Ascending aorta (tissue), 2 donors: Measurements from ENCODE around the gene GPX3. TPM values are rescaled to one million over a fixed set of nuclear protein-coding genes. Genes with fewer than 3 reads are reported as not detected.

Experiments used
- DNase-seq, 2 donors: peaks; one replicate each; pipeline ENCODE4 v3.0.0-alpha.2; 2019; ENCODE audit warnings: low spot score in 2 of 2
- H3K27ac ChIP-seq, 2 donors: fragments of 200-600 bp; sonication (generic); one replicate each; pipeline ENCODE4 v1.5.1; 2016 to 2017; ENCODE audit warnings: mild to moderate bottlenecking in 1 of 2
- H3K27me3 ChIP-seq: fragments of 200-600 bp; sonication (generic); one replicate; pipeline ENCODE4 v1.5.1; 2017
- H3K36me3 ChIP-seq, 2 donors: fragments of 200-600 bp; sonication (generic); one replicate each; pipeline ENCODE4 v1.5.1; 2016
- H3K4me1 ChIP-seq, 2 donors: fragments of 200-600 bp; sonication (generic); one replicate each; pipeline ENCODE4 v1.5.1; 2016 to 2017; ENCODE audit warnings: mild to moderate bottlenecking in 1 of 2
- H3K4me3 ChIP-seq, 2 donors: fragments of 200-600 bp; sonication (generic); one replicate each; pipeline ENCODE4 v1.5.1; 2016 to 2017; ENCODE audit warnings: mild to moderate bottlenecking in 1 of 2
- H3K9me3 ChIP-seq, 2 donors: fragments of 200-600 bp; sonication (generic); one replicate each; pipeline ENCODE4 v1.5.1; 2016
- intact Hi-C: fragments of 100-400 bp; cut with DNase I; formaldehyde crosslinking; loops from one replicate; pipeline ENCODE4 v1.15.1; 2023
- total RNA-seq: library from RNA; depleted of rRNA; stranded (reverse); fragments of >200 nt; gene quantifications from one replicate; pipeline ENCODE4 v1.1.0, GENCODE V29; 2016
- TF ChIP-seq, protein P1 (sequence below), 3 experiments: fragments of 200-600 bp in 2 of 3; fragments of 450-650 bp in 1 of 3; sonication (generic) in 2 of 3; IDR thresholded peaks; one replicate each; pipeline ENCODE4 v1.5.1; 2016 to 2019; ENCODE audit warnings: antibody characterized with exemption in 3 of 3, mild to moderate bottlenecking in 1 of 3, moderate library complexity in 1 of 3

GPX3 gene
- total RNA-seq, 1 donor from 2014 or later = 2,056 TPM

- no peaks in the 10 kb centered on the region for H3K9me3 ChIP-seq
- no peak overlapping the region for H3K27ac ChIP-seq
- intact Hi-C loops = no loop called here
- TF ChIP-seq, protein P1, sequence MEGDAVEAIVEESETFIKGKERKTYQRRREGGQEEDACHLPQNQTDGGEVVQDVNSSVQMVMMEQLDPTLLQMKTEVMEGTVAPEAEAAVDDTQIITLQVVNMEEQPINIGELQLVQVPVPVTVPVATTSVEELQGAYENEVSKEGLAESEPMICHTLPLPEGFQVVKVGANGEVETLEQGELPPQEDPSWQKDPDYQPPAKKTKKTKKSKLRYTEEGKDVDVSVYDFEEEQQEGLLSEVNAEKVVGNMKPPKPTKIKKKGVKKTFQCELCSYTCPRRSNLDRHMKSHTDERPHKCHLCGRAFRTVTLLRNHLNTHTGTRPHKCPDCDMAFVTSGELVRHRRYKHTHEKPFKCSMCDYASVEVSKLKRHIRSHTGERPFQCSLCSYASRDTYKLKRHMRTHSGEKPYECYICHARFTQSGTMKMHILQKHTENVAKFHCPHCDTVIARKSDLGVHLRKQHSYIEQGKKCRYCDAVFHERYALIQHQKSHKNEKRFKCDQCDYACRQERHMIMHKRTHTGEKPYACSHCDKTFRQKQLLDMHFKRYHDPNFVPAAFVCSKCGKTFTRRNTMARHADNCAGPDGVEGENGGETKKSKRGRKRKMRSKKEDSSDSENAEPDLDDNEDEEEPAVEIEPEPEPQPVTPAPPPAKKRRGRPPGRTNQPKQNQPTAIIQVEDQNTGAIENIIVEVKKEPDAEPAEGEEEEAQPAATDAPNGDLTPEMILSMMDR (IDR thresholded peaks at IDR 0.05) = no peak
- no peak for DNase-seq
- no peak overlapping the region for H3K4me3 ChIP-seq
- H3K36me3 ChIP-seq = no peaks in the 10 kb centered on the region
- peaks cover 10 to 26% of the 10 kb centered on the region in 2 donors for H3K4me1 ChIP-seq
- no peaks in the 10 kb centered on the region for H3K27me3 ChIP-seq
Observed at GRCh38 chr5:151074557-151074956, 54.2 kb downstream of the GPX3 start.

DNA sequence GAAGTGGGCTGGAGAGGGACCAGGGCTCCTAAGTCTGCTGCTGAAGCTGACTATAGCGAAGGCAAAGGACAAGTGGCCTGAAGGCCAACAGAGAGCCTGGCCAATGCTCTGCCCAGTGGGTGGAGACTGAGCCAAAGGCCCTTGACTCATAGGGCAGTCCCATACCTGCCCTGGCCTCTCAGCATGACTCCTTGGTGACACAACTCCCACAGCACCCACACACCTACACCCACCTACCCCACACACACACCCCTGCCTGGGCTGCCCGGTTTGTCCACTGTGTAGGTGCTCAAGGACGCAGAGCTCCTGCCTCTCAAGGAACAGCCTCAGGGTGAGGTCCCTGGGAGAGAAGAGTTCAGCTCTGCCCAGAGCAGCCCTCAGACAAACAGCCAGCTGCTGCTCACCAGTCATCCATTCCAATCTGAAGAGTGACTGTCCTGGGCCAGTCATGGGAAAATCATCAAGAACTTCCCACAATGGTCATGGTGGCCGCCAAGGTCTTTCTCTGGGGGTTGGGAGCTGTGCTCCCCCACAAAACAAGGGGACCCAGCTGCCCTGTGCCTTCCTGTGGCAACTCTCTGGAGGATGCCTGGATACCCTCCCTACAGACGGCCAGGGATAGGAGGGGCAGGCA, 55.4 kb downstream of the GPX3 start:
- H3K4me3 ChIP-seq = no peak overlapping the region
- intact Hi-C loops = no loop called here
- DNase-seq = no peak
- H3K27ac ChIP-seq = peak overlapping the region in 1 of 2 donors; percentile 42
- no peaks in the 10 kb centered on the region for H3K27me3 ChIP-seq
- TF ChIP-seq, protein P1 (IDR thresholded peaks at IDR 0.05) = no peak
- peaks cover 10 to 29% of the 10 kb centered on the region in 2 donors for H3K4me1 ChIP-seq
- H3K36me3 ChIP-seq = no peaks in the 10 kb centered on the region
- no peaks in the 10 kb centered on the region for H3K9me3 ChIP-seq

DNA sequence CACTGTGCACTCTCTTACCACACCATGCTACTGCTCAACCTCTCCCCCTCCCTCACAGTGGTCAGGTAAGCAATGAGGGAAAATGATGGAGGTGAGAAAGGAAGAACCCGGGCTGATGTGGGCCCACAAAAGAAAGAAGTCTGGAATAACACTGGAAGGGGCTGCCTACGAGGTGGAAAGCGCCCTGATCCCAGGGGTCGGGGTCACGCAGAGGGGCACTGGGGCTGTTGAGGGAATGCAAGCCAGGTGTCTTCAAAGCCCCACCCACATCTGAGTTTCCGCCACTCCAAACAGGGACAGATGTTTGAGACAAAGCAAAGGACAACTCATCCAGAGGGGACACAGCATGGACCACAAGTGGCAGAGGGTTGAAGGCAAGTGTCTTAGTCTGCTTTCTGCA, 56.2 kb downstream of the GPX3 start:
- TF ChIP-seq, protein P1 (IDR thresholded peaks at IDR 0.05) = no peak
- H3K4me3 ChIP-seq = no peak overlapping the region
- no peak overlapping the region for H3K27ac ChIP-seq
- peaks cover 10 to 29% of the 10 kb centered on the region in 2 donors for H3K4me1 ChIP-seq
- DNase-seq = no peak
- H3K36me3 ChIP-seq = no peaks in the 10 kb centered on the region
- intact Hi-C loops = no loop called here
- H3K9me3 ChIP-seq = no peaks in the 10 kb centered on the region
- H3K27me3 ChIP-seq = no peaks in the 10 kb centered on the region

DNA sequence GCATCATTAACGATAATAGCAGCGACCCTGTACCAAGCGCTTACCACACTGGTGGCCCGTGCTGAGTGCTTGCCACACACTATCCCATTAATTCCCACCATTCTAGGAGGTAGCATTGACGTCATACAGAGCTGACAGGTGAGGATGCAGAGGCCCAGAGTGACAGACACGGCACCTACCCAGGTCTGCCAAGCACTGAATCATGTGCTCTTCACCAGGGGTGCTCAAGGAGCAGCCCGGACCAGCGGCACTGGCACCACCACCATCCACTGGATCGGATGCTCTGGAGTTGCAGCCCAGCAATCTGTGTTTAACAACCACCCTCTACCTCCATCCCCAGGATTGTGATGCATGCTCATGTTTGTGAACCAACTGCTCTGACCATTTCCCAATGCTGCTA, 57.0 kb downstream of the GPX3 start:
- TF ChIP-seq, protein P1 (IDR thresholded peaks at IDR 0.05) = no peak
- intact Hi-C loops = no loop called here

DNA sequence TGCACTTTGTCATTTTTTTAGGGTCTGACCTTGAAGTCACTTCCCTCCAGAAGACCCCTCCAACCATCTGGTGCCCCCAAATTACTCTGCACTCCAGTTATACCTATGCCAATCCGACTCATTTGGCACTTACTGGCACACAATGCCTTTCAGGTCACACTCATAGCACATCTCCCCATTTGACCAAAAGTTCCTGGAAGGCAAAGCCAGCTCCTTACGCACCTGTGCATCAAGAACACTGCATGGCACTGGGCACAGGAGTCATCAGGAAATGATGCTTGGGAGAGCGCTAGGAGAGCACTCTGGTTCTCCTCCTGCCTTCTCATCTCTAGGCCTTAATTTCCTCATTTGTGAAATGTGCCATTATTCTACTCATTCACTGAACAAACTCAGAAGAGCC, 57.6 kb downstream of the GPX3 start:
- H3K4me3 ChIP-seq = no peak overlapping the region
- H3K9me3 ChIP-seq = no peaks in the 10 kb centered on the region
- intact Hi-C loops = no loop called here
- H3K36me3 ChIP-seq = no peaks in the 10 kb centered on the region
- H3K27ac ChIP-seq = no peak overlapping the region
- no peak for DNase-seq
- H3K4me1 ChIP-seq = peaks cover 7 to 23% of the 10 kb centered on the region in 2 donors
- H3K27me3 ChIP-seq = no peaks in the 10 kb centered on the region
- TF ChIP-seq, protein P1 (IDR thresholded peaks at IDR 0.05) = no peak

More for the DNA sequence above, 57.0 kb downstream of the GPX3 start:
- no peak overlapping the region for H3K27ac ChIP-seq
- H3K27me3 ChIP-seq = no peaks in the 10 kb centered on the region
- H3K4me3 ChIP-seq = no peak overlapping the region
- no peak for DNase-seq
- peaks cover 10 to 23% of the 10 kb centered on the region in 2 donors for H3K4me1 ChIP-seq
- H3K36me3 ChIP-seq = no peaks in the 10 kb centered on the region
- no peaks in the 10 kb centered on the region for H3K9me3 ChIP-seq

Other genes with a start within 250 kb of the GPX3 start
- gene SMIM3, start 241.8 kb upstream of the GPX3 start, total RNA-seq = 52.4 TPM
- not detected for gene IRGM, start 174.1 kb upstream of the GPX3 start, total RNA-seq
- 2.9 TPM for gene ZNF300, start 115.6 kb upstream of the GPX3 start, total RNA-seq
- gene TNIP1, start 60.4 kb downstream of the GPX3 start, total RNA-seq = 54.6 TPM
- 334 TPM for gene ANXA6, start 137.2 kb downstream of the GPX3 start, total RNA-seq
- 101 TPM for gene CCDC69, start 203.5 kb downstream of the GPX3 start, total RNA-seq
- 15.0 TPM for gene GM2A, start 232.6 kb downstream of the GPX3 start, total RNA-seq